Esophagus squamous epithelium (tissue), 5 donors: ENCODE results near the gene MDFIC. TPM values are rescaled to one million over a fixed set of nuclear protein-coding genes. Genes with fewer than 3 reads are reported as not detected.

ENCODE experiments used
- DNase-seq: peaks from one replicate; lab custom pipeline; 2025; lab: John Stamatoyannopoulos, UW
- H3K27ac ChIP-seq, 4 donors: fragments of 200-600 bp; sonication (generic); one replicate each; pipeline ENCODE4 v1.5.1; 2016 to 2019; ENCODE audit warnings: mild to moderate bottlenecking in 1 of 4
- H3K27me3 ChIP-seq, 4 donors: fragments of 200-600 bp; sonication (generic); 1 replicate in 3 of 4; 2 replicates in 1 of 4; pipeline versions ENCODE4 v1.5.1 to v1.6.0; 2017 to 2021; ENCODE audit warnings: antibody characterized with exemption in 1 of 4
- H3K36me3 ChIP-seq, 3 donors: fragments of 200-600 bp; sonication (generic); one replicate each; pipeline ENCODE4 v1.5.1; 2016 to 2019
- H3K4me1 ChIP-seq, 3 donors: fragments of 200-600 bp; sonication (generic); one replicate each; pipeline ENCODE4 v1.5.1; 2017 to 2019
- H3K4me3 ChIP-seq, 4 donors: fragments of 200-600 bp; sonication (generic); 1 replicate in 3 of 4; 2 replicates in 1 of 4; pipeline ENCODE4 v1.5.1; 2016 to 2019; ENCODE audit warnings: mild to moderate bottlenecking in 2 of 4, moderate library complexity in 1 of 4
- H3K9me3 ChIP-seq, 3 donors: fragments of 200-600 bp; sonication (generic); one replicate each; pipeline ENCODE4 v1.5.1; 2016 to 2019
- CTCF ChIP-seq, 6 experiments: fragments of 450-650 bp in 4 of 6; fragments of 200-600 bp in 2 of 6; sonication (generic) in 2 of 6; IDR thresholded peaks; one replicate each; pipeline ENCODE4 v1.5.1; 2016 to 2019; ENCODE audit warnings: antibody characterized with exemption in 6 of 6, mild to moderate bottlenecking in 4 of 6, moderate library complexity in 4 of 6
- POLR2A ChIP-seq, 4 donors: fragments of 450-650 bp; IDR thresholded peaks; one replicate each; pipeline ENCODE4 v1.6.1; 2017; ENCODE audit warnings: antibody characterized with exemption in 4 of 4, mild to moderate bottlenecking in 4 of 4, moderate library complexity in 3 of 4
- WGBS, 2 donors: methylation state at CpG; one replicate each; pipeline ENCODE4 v1.1.5; 2018; 5-methylcytosine and 5-hydroxymethylcytosine counted together
- intact Hi-C: fragments of 100-400 bp; cut with DNase I; formaldehyde crosslinking; loops from one replicate; pipeline ENCODE4 v1.15.0; 2022
- total RNA-seq, 4 donors: library from RNA; depleted of rRNA; stranded (reverse); fragments of >200 nt; gene quantifications; one replicate each; pipeline ENCODE4 v1.1.0, GENCODE V29; 2016
- donor health status: DM: yes; HTN: yes; CAD: no.

The MDFIC gene
- total RNA-seq, 4 donors from 2014 or later: 16.0 to 29.2 (median 21.3) TPM

- TF ChIP-seq POLR2A (IDR thresholded peaks at IDR 0.05) (no peak), CTCF (IDR thresholded peaks at IDR 0.05) (no peak)
- H3K27ac ChIP-seq: no peak overlapping the region
- H3K4me1 ChIP-seq: peaks cover 0 to 11% (median 0%) of the 10 kb centered on the region in 3 donors
- no peak overlapping the region for H3K4me3 ChIP-seq
- intact Hi-C loops: no loop called here
- no peaks in the 10 kb centered on the region for H3K27me3 ChIP-seq
- no peak for DNase-seq
- no peaks in the 10 kb centered on the region for H3K9me3 ChIP-seq
- 61 to 88% methylated on average over 1 of the region's 1 CpG for WGBS, 2 donors
- peaks cover 0 to 20% (median 0%) of the 10 kb centered on the region in 3 donors for H3K36me3 ChIP-seq
Measured at GRCh38 chr7:115014794-115015193, 92.9 kb downstream of the MDFIC start.

- intact Hi-C loops: no loop called here
- Histone ChIP-seq H3K27ac (no peak overlapping the region), H3K27me3 (no peaks in the 10 kb centered on the region)
Measured at GRCh38 chr7:115015619-115016018, 93.7 kb downstream of the MDFIC start.

GRCh38 chr7:115019882-115020605 is 98.2 kb downstream of the MDFIC start:
- H3K27ac ChIP-seq: no peak overlapping the region
- H3K27me3 ChIP-seq: no peaks in the 10 kb centered on the region
- DNase-seq: no peak
- H3K4me1 ChIP-seq: no peaks in the 10 kb centered on the region
- TF ChIP-seq CTCF (IDR thresholded peaks at IDR 0.05): no peak
- TF ChIP-seq POLR2A (IDR thresholded peaks at IDR 0.05): no peak
- H3K36me3 ChIP-seq: peaks cover 0 to 20% (median 0%) of the 10 kb centered on the region in 3 donors
- intact Hi-C loops: no loop called here
- H3K9me3 ChIP-seq: no peaks in the 10 kb centered on the region
- 64 to 74% methylated on average over 4 of the region's 4 CpGs for WGBS, 2 donors
- no peak overlapping the region for H3K4me3 ChIP-seq

More at GRCh38 chr7:115015619-115016018, 93.7 kb downstream of the MDFIC start:
- peaks cover 0 to 20% (median 0%) of the 10 kb centered on the region in 3 donors for H3K36me3 ChIP-seq
- DNase-seq: no peak
- no peak for TF ChIP-seq CTCF (IDR thresholded peaks at IDR 0.05)
- no peak for TF ChIP-seq POLR2A (IDR thresholded peaks at IDR 0.05)
- no peak overlapping the region for H3K4me3 ChIP-seq
- 80 to 91% methylated on average over 4 of the region's 4 CpGs for WGBS, 2 donors
- H3K4me1 ChIP-seq: peaks cover 0 to 3% (median 0%) of the 10 kb centered on the region in 3 donors
- H3K9me3 ChIP-seq: no peaks in the 10 kb centered on the region

GRCh38 chr7:115023219-115023618 is 101.3 kb downstream of the MDFIC start:
- WGBS, 2 donors: 55 to 70% methylated on average over 6 of the region's 6 CpGs
- TF ChIP-seq CTCF (IDR thresholded peaks at IDR 0.05) (no peak), POLR2A (IDR thresholded peaks at IDR 0.05) (no peak)
- H3K27me3 ChIP-seq: no peaks in the 10 kb centered on the region
- no peak overlapping the region for H3K4me3 ChIP-seq
- intact Hi-C loops: no loop called here
- H3K9me3 ChIP-seq: no peaks in the 10 kb centered on the region
- no peak for DNase-seq
- no peak overlapping the region for H3K27ac ChIP-seq
- H3K4me1 ChIP-seq: no peaks in the 10 kb centered on the region
- H3K36me3 ChIP-seq: no peaks in the 10 kb centered on the region

- no peaks in the 10 kb centered on the region for H3K36me3 ChIP-seq
- H3K4me1 ChIP-seq: no peaks in the 10 kb centered on the region
- H3K4me3 ChIP-seq: no peak overlapping the region
- H3K9me3 ChIP-seq: no peaks in the 10 kb centered on the region
- H3K27me3 ChIP-seq: no peaks in the 10 kb centered on the region
- intact Hi-C loops: no loop called here
- DNase-seq: no peak
- 36 to 72% methylated on average over 3 of the region's 3 CpGs for WGBS, 2 donors
- TF ChIP-seq POLR2A (IDR thresholded peaks at IDR 0.05) (no peak), CTCF (IDR thresholded peaks at IDR 0.05) (no peak)
- no peak overlapping the region for H3K27ac ChIP-seq
Measured at GRCh38 chr7:115024276-115024675, 102.4 kb downstream of the MDFIC start.
